Right lobe of liver (tissue), 6 donors: ENCODE data around the gene ATG10. TPM values are rescaled to one million over a fixed set of nuclear protein-coding genes. Genes with fewer than 3 reads are reported as not detected.
"Not testable (repeated sequence)": the region's sequence is repeated elsewhere in the genome, so short reads cannot be mapped to it uniquely, and the experiment has no call there.

Experiments used
- ATAC-seq, 4 donors: fragments of 200-7000 bp; cut with Tn5 transposase; one replicate each; pipeline ENCODE4 v1.9.1; 2020; ENCODE audit warnings: mild to moderate bottlenecking in 4 of 4, moderate library complexity in 4 of 4
- DNase-seq, 3 donors: peaks; one replicate each; pipeline ENCODE4 v3.0.0-alpha.2; 2020
- H3K27ac ChIP-seq, 3 donors: fragments of 200-600 bp; one replicate each; pipeline ENCODE4 v1.8.0; 2022
- H3K27me3 ChIP-seq, 2 donors: fragments of 200-600 bp; one replicate each; pipeline ENCODE4 v1.8.0; 2022
- H3K36me3 ChIP-seq, 4 donors: fragments of 200-600 bp; sonication (generic) in 1 of 4; one replicate each; pipeline versions ENCODE4 v1.5.1 to v1.8.0; 2017 to 2022; ENCODE audit warnings: control low read depth in 1 of 4
- H3K4me1 ChIP-seq, 4 donors: fragments of 200-600 bp; sonication (generic) in 1 of 4; one replicate each; pipeline versions ENCODE4 v1.5.1 to v1.8.0; 2017 to 2022; ENCODE audit warnings: control low read depth in 1 of 4
- H3K4me3 ChIP-seq, 3 donors: fragments of 200-600 bp; one replicate each; pipeline ENCODE4 v1.8.0; 2022
- H3K9me3 ChIP-seq, 4 donors: fragments of 200-600 bp; sonication (generic) in 1 of 4; one replicate each; pipeline versions ENCODE4 v1.5.1 to v1.8.0; 2017 to 2022; ENCODE audit warnings: control low read depth in 1 of 4
- CTCF ChIP-seq, 4 donors: fragments of 200-600 bp in 3 of 4; fragments of 450-650 bp in 1 of 4; IDR thresholded peaks; one replicate each; pipeline versions ENCODE4 v1.5.1 to v1.8.0; 2016 to 2022; ENCODE audit warnings: antibody characterized with exemption in 4 of 4, mild to moderate bottlenecking in 2 of 4
- POLR2A ChIP-seq: fragments of 450-650 bp; IDR thresholded peaks from one replicate; pipeline ENCODE4 v1.6.1; 2017; ENCODE audit warnings: antibody characterized with exemption, mild to moderate bottlenecking
- WGBS: methylation state at CpG from one replicate; pipeline ENCODE4 v1.1.6; 2018; ENCODE audit warnings: low coverage, low lambda C conversion rate; ENCODE audit not compliant: insufficient coverage; ENCODE audit errors: missing lambda C conversion rate; 5-methylcytosine and 5-hydroxymethylcytosine counted together
- intact Hi-C, 2 donors: fragments of 100-400 bp; cut with DNase I; formaldehyde crosslinking; loops; one replicate each; pipeline versions ENCODE4 v1.11.2 to v1.14.1; 2022
- total RNA-seq, 6 experiments: library from RNA; depleted of rRNA in 2 of 6; stranded (reverse); fragments of >200 nt in 2 of 6; fragmentation: NEBNext Ultra II Directional in 3 of 6; extraction: Animal tissue kit (Norgen Biotek cat#: 25700) in 3 of 6; gene quantifications; one replicate each; pipeline versions ENCODE4 v1.1.0 to v1.2.4, GENCODE V29; 2016 to 2023
- donor health status: DM: no; HTN: yes; CAD: no.
- donor health status: DM: no; HTN: no; CAD: no.
- donor health status: DM: no; HTN: no; CAD: no.
- donor health status: DM: no; HTN: yes; CAD: no.
- donor health status: DM: no; HTN: yes; CAD: no.

ATG10 gene
- total RNA-seq, 6 experiments from 2014 or later, result 2.9 to 8.0 (median 4.4) TPM

GRCh38 chr5:81971111-81971711 lies 612 bp upstream of the ATG10 start:
- DNase-seq, result no peak
- H3K27me3 ChIP-seq, result no peaks in the 10 kb centered on the region
- peak overlapping the region; percentile 99 for H3K27ac ChIP-seq
- ATAC-seq, result peak; percentile 14 to 41 (median 32)
- intact Hi-C loops, result no loop called here
- 0% methylated on average over 11 of the region's 11 CpGs for WGBS
- no peaks in the 10 kb centered on the region for H3K9me3 ChIP-seq
- H3K36me3 ChIP-seq, result no peaks in the 10 kb centered on the region
- TF ChIP-seq POLR2A (peak; percentile 28), CTCF (IDR thresholded peaks at IDR 0.05) (no peak)
- no peaks in the 10 kb centered on the region for H3K4me1 ChIP-seq
- H3K4me3 ChIP-seq, result peak overlapping the region; percentile 61 to 65 (median 65)

DNA sequence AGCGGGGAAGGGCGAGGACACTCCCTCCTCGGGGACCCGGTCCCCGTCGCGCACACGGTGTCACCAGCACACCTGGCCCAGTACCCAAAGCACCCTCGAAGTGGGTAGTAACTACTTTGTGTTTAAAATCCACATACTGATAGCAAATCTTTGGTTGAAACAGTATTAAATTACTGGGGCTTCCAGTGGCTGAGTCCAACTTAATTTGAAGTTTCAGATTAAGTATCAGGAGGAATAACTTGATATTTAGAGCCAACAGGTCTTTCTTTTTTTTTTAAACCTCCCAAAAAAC lies 615 bp downstream of the ATG10 start:
- no peaks in the 10 kb centered on the region for H3K9me3 ChIP-seq
- intact Hi-C loops, result no loop called here
- no peaks in the 10 kb centered on the region for H3K27me3 ChIP-seq
- H3K4me3 ChIP-seq, result peak overlapping the region; percentile 61 to 65 (median 65)
- peak overlapping the region; percentile 99 for H3K27ac ChIP-seq
- no peaks in the 10 kb centered on the region for H3K36me3 ChIP-seq
- no peaks in the 10 kb centered on the region for H3K4me1 ChIP-seq
- ATAC-seq (no peak), DNase-seq (no peak)
- TF ChIP-seq CTCF (IDR thresholded peaks at IDR 0.05), result no peak
- no peak for TF ChIP-seq POLR2A
- 0% methylated on average over 7 of the region's 9 CpGs for WGBS

- DNase-seq (no peak), ATAC-seq (no peak)
- Histone ChIP-seq H3K27me3 (no peaks in the 10 kb centered on the region), H3K4me1 (no peaks in the 10 kb centered on the region), H3K36me3 (no peaks in the 10 kb centered on the region), H3K4me3 (no peak overlapping the region), H3K27ac (no peak overlapping the region), H3K9me3 (no peaks in the 10 kb centered on the region)
- 59% methylated on average over 3 of the region's 3 CpGs for WGBS
- TF ChIP-seq POLR2A, result no peak
- no peak for TF ChIP-seq CTCF (IDR thresholded peaks at IDR 0.05)
- intact Hi-C loops, result no loop called here
Measured at GRCh38 chr5:81980160-81980559, 8.3 kb downstream of the ATG10 start.

DNA sequence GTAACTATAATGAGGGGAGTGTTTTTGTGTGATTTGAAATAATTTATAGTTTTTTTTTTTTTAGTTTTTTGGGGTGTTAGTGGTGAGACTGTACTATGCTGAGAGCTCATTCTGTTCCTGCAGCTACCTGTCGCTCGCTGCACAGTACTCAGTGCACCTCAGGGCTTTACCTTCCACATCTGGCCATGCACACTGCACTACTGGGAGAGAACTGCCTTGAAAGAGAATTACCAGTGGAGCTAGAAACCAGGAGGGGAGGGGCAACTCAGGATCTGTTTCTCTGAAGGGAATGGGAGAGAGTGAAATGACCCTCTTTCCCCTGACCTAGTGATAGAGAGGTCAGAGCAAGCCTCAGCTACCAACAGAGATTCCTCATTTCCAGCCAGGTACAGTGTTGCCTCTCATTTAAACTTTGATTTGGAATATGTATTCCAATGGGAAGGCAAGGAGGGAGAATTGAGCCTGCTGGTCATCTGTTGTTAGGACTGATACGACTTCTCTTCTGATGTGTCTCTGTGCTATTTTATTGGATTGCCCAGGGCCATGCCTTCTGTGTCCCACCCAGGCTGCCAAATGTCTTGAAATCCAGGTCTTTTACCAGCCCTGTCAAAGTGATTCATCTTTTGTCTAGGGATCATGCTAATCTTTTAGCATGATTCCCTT lies 8.9 kb downstream of the ATG10 start:
- Histone ChIP-seq H3K4me3 (no peak overlapping the region), H3K9me3 (no peaks in the 10 kb centered on the region), H3K4me1 (no peaks in the 10 kb centered on the region), H3K36me3 (no peaks in the 10 kb centered on the region), H3K27me3 (no peaks in the 10 kb centered on the region), H3K27ac (no peak overlapping the region)
- intact Hi-C loops, result no loop called here
- 80% methylated on average over 1 of the region's 3 CpGs for WGBS
- TF ChIP-seq CTCF (IDR thresholded peaks at IDR 0.05) (no peak), POLR2A (no peak)
- ATAC-seq (no peak), DNase-seq (no peak)

- H3K27ac ChIP-seq, H3K36me3 ChIP-seq, DNase-seq, ATAC-seq, H3K9me3 ChIP-seq, H3K4me1 ChIP-seq, H3K4me3 ChIP-seq, intact Hi-C loops, H3K27me3 ChIP-seq: not testable (repeated sequence)
- WGBS, result 83% methylated on average over 9 of the region's 11 CpGs
Measured at GRCh38 chr5:81982172-81982685, 10.4 kb downstream of the ATG10 start.

GRCh38 chr5:81983148-81983547 lies 11.3 kb downstream of the ATG10 start:
- ATAC-seq, DNase-seq: not testable (repeated sequence)

GRCh38 chr5:81983563-81983962 lies 11.7 kb downstream of the ATG10 start:
- H3K27ac ChIP-seq, H3K27me3 ChIP-seq, H3K9me3 ChIP-seq, H3K4me3 ChIP-seq, ATAC-seq, H3K36me3 ChIP-seq, DNase-seq, intact Hi-C loops, H3K4me1 ChIP-seq: not testable (repeated sequence)
- no CpG with 5 or more reads among the region's 30 CpGs for WGBS

More at GRCh38 chr5:81983148-81983547, 11.3 kb downstream of the ATG10 start:
- H3K36me3 ChIP-seq, H3K27me3 ChIP-seq, H3K9me3 ChIP-seq, H3K4me3 ChIP-seq, H3K27ac ChIP-seq, intact Hi-C loops, H3K4me1 ChIP-seq: not testable (repeated sequence)
- WGBS, result no CpG with 5 or more reads among the region's 27 CpGs
